EH (cell line): ENCODE measurements around the gene CNRIP1.

Source experiments
- DNase-seq: peaks from one replicate; pipeline ENCODE4 v3.0.0-alpha.2; 2015; ENCODE audit warnings: low read depth

Gene CNRIP1

GRCh38 chr2:68251187-68251854, 68.4 kb downstream of the CNRIP1 start:
- peak; percentile 79 for DNase-seq

GRCh38 chr2:68250652-68251186, 69.0 kb downstream of the CNRIP1 start:
- no peak for DNase-seq

- no peak for DNase-seq
Observed at GRCh38 chr2:68250196-68250595, 69.6 kb downstream of the CNRIP1 start.

- no peak for DNase-seq
Observed at GRCh38 chr2:68248806-68249205, 70.9 kb downstream of the CNRIP1 start.

GRCh38 chr2:68248361-68248760, 71.4 kb downstream of the CNRIP1 start:
- DNase-seq, result no peak

- DNase-seq, result no peak
Observed at GRCh38 chr2:68246396-68246795, 73.4 kb downstream of the CNRIP1 start.

GRCh38 chr2:68245672-68246071, 74.1 kb downstream of the CNRIP1 start:
- DNase-seq, result no peak

- DNase-seq, result no peak
Observed at GRCh38 chr2:68245066-68245465, 74.7 kb downstream of the CNRIP1 start.

- no peak for DNase-seq
Observed at GRCh38 chr2:68244456-68244855, 75.3 kb downstream of the CNRIP1 start.
